NB4 (cell line): Measurements from ENCODE around the gene LITAF.

Experiments used
- CTCF ChIP-seq: IDR thresholded peaks from one replicate; pipeline ENCODE4 v1.5.1; 2012; ENCODE audit warnings: low read depth, low read length
- MYC ChIP-seq: IDR thresholded peaks from 2 replicates; pipeline ENCODE4 v1.6.1; 2011; ENCODE audit warnings: low read depth, low read length
- POLR2A ChIP-seq: IDR thresholded peaks from 2 replicates; pipeline ENCODE4 v1.6.1; 2011; ENCODE audit warnings: mild to moderate bottlenecking; ENCODE audit not compliant: insufficient read length; ENCODE audit errors: extremely low read depth
- TF ChIP-seq, protein P1 (sequence below): IDR thresholded peaks from 2 replicates; pipeline ENCODE4 v1.6.1; 2011; ENCODE audit warnings: low read depth, low read length

- TF ChIP-seq CTCF (no peak), MYC (no peak), POLR2A (no peak)
- TF ChIP-seq, protein P1, sequence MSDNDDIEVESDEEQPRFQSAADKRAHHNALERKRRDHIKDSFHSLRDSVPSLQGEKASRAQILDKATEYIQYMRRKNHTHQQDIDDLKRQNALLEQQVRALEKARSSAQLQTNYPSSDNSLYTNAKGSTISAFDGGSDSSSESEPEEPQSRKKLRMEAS, result no peak
Measured at GRCh38 chr16:11502239-11502638, 84.5 kb downstream of the LITAF start.
